ENCODE results near the gene KRTAP19-3. TPM values are rescaled to one million over a fixed set of nuclear protein-coding genes. Genes with fewer than 3 reads are reported as not detected.

Gene KRTAP19-3
- total and polyA plus RNA-seq, 7 experiments from 2014 or later = not detected

- ATAC-seq = no peak
- H3K36me3 Mint-ChIP-seq = no peaks in the 10 kb centered on the region
- peaks cover 0 to 9% (median 0%) of the 10 kb centered on the region in 11 donors for H3K9me3 Mint-ChIP-seq
- no peak overlapping the region for H3K4me3 Mint-ChIP-seq
- CTCF ChIA-PET = no interaction called here
- POLR2A ChIA-PET = no interaction called here
- no peak for DNase-seq
- H3K9me3 ChIP-seq (ENCODE audit: control insufficient read depth in 2 of 3, low read length in 3 of 3) = no peaks in the 10 kb centered on the region
- intact Hi-C loops (cut with micrococcal nuclease) = no loop called here
- H3K4me1 ChIP-seq (ENCODE audit: control insufficient read depth in 2 of 2, insufficient read depth in 2 of 2, low read length in 2 of 2) = no peaks in the 10 kb centered on the region
- no peak overlapping the region for H3K27ac Mint-ChIP-seq
- peaks cover 0 to 32% (median 7%) of the 10 kb centered on the region in 5 donors for H3K27me3 Mint-ChIP-seq
- H3K36me3 ChIP-seq (ENCODE audit: control insufficient read depth in 2 of 3, insufficient read depth in 3 of 3, low read length in 3 of 3) = no peaks in the 10 kb centered on the region
- no peak overlapping the region for H3K27ac ChIP-seq (ENCODE audit: low read depth, low read length)
- H3K4me3 ChIP-seq (ENCODE audit: low read length) = no peak overlapping the region
- no peaks in the 10 kb centered on the region for H3K27me3 ChIP-seq (ENCODE audit: control insufficient read depth in 2 of 2, insufficient read depth in 2 of 2, low read length in 2 of 2)
- H3K4me1 Mint-ChIP-seq = peaks cover 0 to 6% (median 0%) of the 10 kb centered on the region in 7 donors
Observed at GRCh38 chr21:30448514-30448913, 43.3 kb downstream of the KRTAP19-3 start.

GRCh38 chr21:30447056-30447455 is 44.8 kb downstream of the KRTAP19-3 start:
- Histone ChIP-seq H3K4me1 (ENCODE audit: control insufficient read depth in 2 of 2, insufficient read depth in 2 of 2, low read length in 2 of 2) (no peaks in the 10 kb centered on the region), H3K4me3 (ENCODE audit: low read length) (no peak overlapping the region), H3K9me3 (ENCODE audit: control insufficient read depth in 2 of 3, low read length in 3 of 3) (no peaks in the 10 kb centered on the region), H3K27ac (ENCODE audit: low read depth, low read length) (no peak overlapping the region), H3K27me3 (ENCODE audit: control insufficient read depth in 2 of 2, insufficient read depth in 2 of 2, low read length in 2 of 2) (no peaks in the 10 kb centered on the region), H3K36me3 (ENCODE audit: control insufficient read depth in 2 of 3, insufficient read depth in 3 of 3, low read length in 3 of 3) (no peaks in the 10 kb centered on the region)
- no peak overlapping the region for H3K4me3 Mint-ChIP-seq
- ATAC-seq (no peak), DNase-seq (no peak)
- CTCF ChIA-PET = no interaction called here
- intact Hi-C loops (cut with micrococcal nuclease) = no loop called here
- peaks cover 0 to 32% (median 7%) of the 10 kb centered on the region in 5 donors for H3K27me3 Mint-ChIP-seq
- no peaks in the 10 kb centered on the region for H3K36me3 Mint-ChIP-seq
- H3K9me3 Mint-ChIP-seq = peaks cover 0 to 9% (median 0%) of the 10 kb centered on the region in 11 donors
- POLR2A ChIA-PET = no interaction called here
- peaks cover 0 to 6% (median 0%) of the 10 kb centered on the region in 7 donors for H3K4me1 Mint-ChIP-seq
- no peak overlapping the region for H3K27ac Mint-ChIP-seq

GRCh38 chr21:30444204-30444603 is 47.6 kb downstream of the KRTAP19-3 start:
- Histone ChIP-seq H3K27ac (ENCODE audit: low read depth, low read length) (no peak overlapping the region), H3K4me3 (ENCODE audit: low read length) (no peak overlapping the region), H3K9me3 (ENCODE audit: control insufficient read depth in 2 of 3, low read length in 3 of 3) (no peaks in the 10 kb centered on the region), H3K36me3 (ENCODE audit: control insufficient read depth in 2 of 3, insufficient read depth in 3 of 3, low read length in 3 of 3) (no peaks in the 10 kb centered on the region), H3K27me3 (ENCODE audit: control insufficient read depth in 2 of 2, insufficient read depth in 2 of 2, low read length in 2 of 2) (no peaks in the 10 kb centered on the region), H3K4me1 (ENCODE audit: control insufficient read depth in 2 of 2, insufficient read depth in 2 of 2, low read length in 2 of 2) (no peaks in the 10 kb centered on the region)
- POLR2A ChIA-PET = no interaction called here
- Mint-ChIP-seq H3K4me3 (no peak overlapping the region), H3K4me1 (peaks cover 0 to 6% (median 0%) of the 10 kb centered on the region in 7 donors), H3K36me3 (no peaks in the 10 kb centered on the region), H3K9me3 (peaks cover 0 to 6% (median 0%) of the 10 kb centered on the region in 11 donors), H3K27me3 (peaks cover 0 to 35% (median 14%) of the 10 kb centered on the region in 5 donors), H3K27ac (no peak overlapping the region)
- DNase-seq (no peak), ATAC-seq (no peak)
- intact Hi-C loops (cut with micrococcal nuclease) = no loop called here
- CTCF ChIA-PET = no interaction called here

GRCh38 chr21:30443226-30443625 is 48.6 kb downstream of the KRTAP19-3 start:
- intact Hi-C loops (cut with micrococcal nuclease) = no loop called here
- Histone ChIP-seq H3K36me3 (ENCODE audit: control insufficient read depth in 2 of 3, insufficient read depth in 3 of 3, low read length in 3 of 3) (no peaks in the 10 kb centered on the region), H3K27me3 (ENCODE audit: control insufficient read depth in 2 of 2, insufficient read depth in 2 of 2, low read length in 2 of 2) (no peaks in the 10 kb centered on the region), H3K27ac (ENCODE audit: low read depth, low read length) (no peak overlapping the region), H3K9me3 (ENCODE audit: control insufficient read depth in 2 of 3, low read length in 3 of 3) (no peaks in the 10 kb centered on the region), H3K4me1 (ENCODE audit: control insufficient read depth in 2 of 2, insufficient read depth in 2 of 2, low read length in 2 of 2) (no peaks in the 10 kb centered on the region), H3K4me3 (ENCODE audit: low read length) (no peak overlapping the region)
- ChIA-PET POLR2A (no interaction called here), CTCF (no interaction called here)
- peaks cover 0 to 6% (median 0%) of the 10 kb centered on the region in 7 donors for H3K4me1 Mint-ChIP-seq
- H3K27ac Mint-ChIP-seq = no peak overlapping the region
- peaks cover 0 to 31% (median 14%) of the 10 kb centered on the region in 5 donors for H3K27me3 Mint-ChIP-seq
- H3K9me3 Mint-ChIP-seq = peaks cover 0 to 6% (median 0%) of the 10 kb centered on the region in 11 donors
- ATAC-seq (no peak), DNase-seq (no peak)
- H3K36me3 Mint-ChIP-seq = no peaks in the 10 kb centered on the region
- H3K4me3 Mint-ChIP-seq = no peak overlapping the region

Other genes with a start within 250 kb of the KRTAP19-3 start
- not detected for gene KRTAP24-1, start 209.1 kb downstream of the KRTAP19-3 start, total RNA-seq
- not detected for gene KRTAP24-1, start 209.1 kb downstream of the KRTAP19-3 start, polyA plus RNA-seq
- gene KRTAP25-1, start 202.5 kb downstream of the KRTAP19-3 start, total RNA-seq = not detected
- not detected for gene KRTAP25-1, start 202.5 kb downstream of the KRTAP19-3 start, polyA plus RNA-seq
- not detected for gene KRTAP26-1, start 171.7 kb downstream of the KRTAP19-3 start, total RNA-seq
- not detected for gene KRTAP26-1, start 171.7 kb downstream of the KRTAP19-3 start, polyA plus RNA-seq
- gene KRTAP27-1, start 154.3 kb downstream of the KRTAP19-3 start, total RNA-seq = not detected
- gene KRTAP27-1, start 154.3 kb downstream of the KRTAP19-3 start, polyA plus RNA-seq = not detected
- gene KRTAP23-1, start 143.4 kb downstream of the KRTAP19-3 start, total RNA-seq = not detected
- not detected for gene KRTAP23-1, start 143.4 kb downstream of the KRTAP19-3 start, polyA plus RNA-seq
- gene KRTAP13-2, start 119.7 kb downstream of the KRTAP19-3 start, total RNA-seq = not detected
- gene KRTAP13-2, start 119.7 kb downstream of the KRTAP19-3 start, polyA plus RNA-seq = not detected
- not detected for gene KRTAP13-1, start 96.0 kb downstream of the KRTAP19-3 start, total RNA-seq
- not detected for gene KRTAP13-1, start 96.0 kb downstream of the KRTAP19-3 start, polyA plus RNA-seq
- gene KRTAP13-3, start 66.1 kb downstream of the KRTAP19-3 start, total RNA-seq = not detected
- gene KRTAP13-3, start 66.1 kb downstream of the KRTAP19-3 start, polyA plus RNA-seq = not detected
- not detected for gene KRTAP13-4, start 61.8 kb downstream of the KRTAP19-3 start, total RNA-seq
- gene KRTAP13-4, start 61.8 kb downstream of the KRTAP19-3 start, polyA plus RNA-seq = not detected
- gene KRTAP15-1, start 51.7 kb downstream of the KRTAP19-3 start, total RNA-seq = not detected
- gene KRTAP15-1, start 51.7 kb downstream of the KRTAP19-3 start, polyA plus RNA-seq = not detected
- not detected for gene KRTAP19-1, start 11.6 kb downstream of the KRTAP19-3 start, total RNA-seq
- not detected for gene KRTAP19-1, start 11.6 kb downstream of the KRTAP19-3 start, polyA plus RNA-seq
- gene KRTAP19-2, start 4.6 kb downstream of the KRTAP19-3 start, total RNA-seq = not detected
- gene KRTAP19-2, start 4.6 kb downstream of the KRTAP19-3 start, polyA plus RNA-seq = not detected
- not detected for gene KRTAP19-4, start 5.2 kb upstream of the KRTAP19-3 start, total RNA-seq
- gene KRTAP19-4, start 5.2 kb upstream of the KRTAP19-3 start, polyA plus RNA-seq = not detected
- not detected for gene KRTAP19-5, start 10.1 kb upstream of the KRTAP19-3 start, total RNA-seq
- gene KRTAP19-5, start 10.1 kb upstream of the KRTAP19-3 start, polyA plus RNA-seq = not detected
- not detected for gene KRTAP19-6, start 49.9 kb upstream of the KRTAP19-3 start, total RNA-seq
- not detected for gene KRTAP19-6, start 49.9 kb upstream of the KRTAP19-3 start, polyA plus RNA-seq
- not detected for gene KRTAP19-7, start 69.3 kb upstream of the KRTAP19-3 start, total RNA-seq
- not detected for gene KRTAP19-7, start 69.3 kb upstream of the KRTAP19-3 start, polyA plus RNA-seq
- gene KRTAP22-2, start 98.4 kb upstream of the KRTAP19-3 start, total RNA-seq = not detected
- gene KRTAP22-2, start 98.4 kb upstream of the KRTAP19-3 start, polyA plus RNA-seq = not detected
- gene KRTAP6-3, start 100.4 kb upstream of the KRTAP19-3 start, total RNA-seq = not detected
- not detected for gene KRTAP6-3, start 100.4 kb upstream of the KRTAP19-3 start, polyA plus RNA-seq
- gene KRTAP6-2, start 106.9 kb upstream of the KRTAP19-3 start, total RNA-seq = not detected
- not detected for gene KRTAP6-2, start 106.9 kb upstream of the KRTAP19-3 start, polyA plus RNA-seq
- not detected for gene KRTAP22-1, start 109.1 kb upstream of the KRTAP19-3 start, total RNA-seq
- gene KRTAP22-1, start 109.1 kb upstream of the KRTAP19-3 start, polyA plus RNA-seq = not detected
- gene KRTAP6-1, start 121.9 kb upstream of the KRTAP19-3 start, total RNA-seq = not detected
- gene KRTAP6-1, start 121.9 kb upstream of the KRTAP19-3 start, polyA plus RNA-seq = not detected
- gene KRTAP20-1, start 124.4 kb upstream of the KRTAP19-3 start, total RNA-seq = not detected
- not detected for gene KRTAP20-1, start 124.4 kb upstream of the KRTAP19-3 start, polyA plus RNA-seq
- not detected for gene KRTAP20-4, start 128.6 kb upstream of the KRTAP19-3 start, total RNA-seq
- not detected for gene KRTAP20-4, start 128.6 kb upstream of the KRTAP19-3 start, polyA plus RNA-seq
- not detected for gene KRTAP20-2, start 143.2 kb upstream of the KRTAP19-3 start, total RNA-seq
- gene KRTAP20-2, start 143.2 kb upstream of the KRTAP19-3 start, polyA plus RNA-seq = not detected
- not detected for gene KRTAP20-3, start 150.9 kb upstream of the KRTAP19-3 start, total RNA-seq
- not detected for gene KRTAP20-3, start 150.9 kb upstream of the KRTAP19-3 start, polyA plus RNA-seq
- not detected for gene KRTAP21-3, start 226.8 kb upstream of the KRTAP19-3 start, total RNA-seq
- not detected for gene KRTAP21-3, start 226.8 kb upstream of the KRTAP19-3 start, polyA plus RNA-seq